Coronary artery (tissue), 2 donors: ENCODE results near the gene PHF5A.
"Not testable (repeated sequence)": the region's sequence is repeated elsewhere in the genome, so short reads cannot be mapped to it uniquely, and the experiment has no call there.

Experiments
- DNase-seq: peaks from one replicate; pipeline ENCODE4 v3.0.0-alpha.2; 2017; ENCODE audit warnings: low spot score
- H3K27ac ChIP-seq, 2 donors: fragments of 200-600 bp; sonication (generic); one replicate each; pipeline ENCODE4 v1.5.1; 2016 to 2019
- H3K4me3 ChIP-seq: fragments of 200-600 bp; sonication (generic); 2 replicates; pipeline ENCODE4 v1.5.1; 2016; ENCODE audit warnings: mild to moderate bottlenecking, moderate library complexity
- TF ChIP-seq, protein P1 (sequence below): fragments of 200-600 bp; sonication (generic); IDR thresholded peaks from one replicate; pipeline ENCODE4 v1.5.1; 2019; ENCODE audit warnings: antibody characterized with exemption

PHF5A gene

DNA sequence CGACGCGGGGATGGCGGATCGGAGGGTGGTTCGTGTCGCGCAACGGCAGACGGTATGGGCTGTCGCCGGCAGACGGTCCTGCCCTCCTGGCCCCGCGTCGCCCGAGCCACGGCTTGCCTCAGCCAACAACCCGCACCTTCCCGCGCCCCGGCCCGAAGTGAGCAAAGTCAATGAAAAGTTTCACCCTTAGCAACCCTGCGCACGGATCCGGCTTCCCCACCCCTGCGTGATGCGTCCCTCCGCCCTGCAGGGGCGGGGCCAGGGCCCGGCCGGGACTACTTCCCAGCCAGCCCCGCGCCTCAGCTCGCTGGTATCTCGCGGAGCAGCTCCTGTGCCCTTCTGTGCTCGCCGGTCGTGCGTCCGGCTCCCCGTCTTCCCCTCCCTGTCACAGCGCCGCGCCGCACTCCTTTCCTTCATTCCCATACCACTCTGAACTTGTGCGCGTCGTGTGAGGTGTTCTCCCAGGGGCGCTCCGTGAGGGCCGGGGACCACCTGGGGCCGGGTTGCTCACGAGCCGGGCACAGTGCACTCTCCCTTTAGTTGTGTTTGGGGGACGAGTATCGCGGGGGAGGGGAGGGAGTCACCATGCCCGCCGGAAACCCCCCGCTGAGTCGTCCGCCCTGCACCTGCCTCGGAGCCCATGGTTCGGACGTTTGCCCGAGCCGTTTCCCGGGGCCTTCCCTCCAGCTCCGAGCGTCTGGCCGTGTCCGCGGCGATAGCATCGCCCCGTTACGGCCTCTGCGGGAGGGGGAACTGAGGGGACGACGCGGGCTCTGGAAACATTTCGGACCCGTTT lies 21.7 kb downstream of the PHF5A start, which contains the start of gene TOB2:
TSS of gene TOB2 (minus strand) at position 163 of the 796 bp plus-strand sequence. CDS start 9,456 bp downstream, outside the sequence.
- Histone ChIP-seq H3K4me3 (peak within 1 kb of the TSS; percentile 93), H3K27ac (peak within 1 kb of the TSS; percentile 93 to 98)
- TF ChIP-seq, protein P1, sequence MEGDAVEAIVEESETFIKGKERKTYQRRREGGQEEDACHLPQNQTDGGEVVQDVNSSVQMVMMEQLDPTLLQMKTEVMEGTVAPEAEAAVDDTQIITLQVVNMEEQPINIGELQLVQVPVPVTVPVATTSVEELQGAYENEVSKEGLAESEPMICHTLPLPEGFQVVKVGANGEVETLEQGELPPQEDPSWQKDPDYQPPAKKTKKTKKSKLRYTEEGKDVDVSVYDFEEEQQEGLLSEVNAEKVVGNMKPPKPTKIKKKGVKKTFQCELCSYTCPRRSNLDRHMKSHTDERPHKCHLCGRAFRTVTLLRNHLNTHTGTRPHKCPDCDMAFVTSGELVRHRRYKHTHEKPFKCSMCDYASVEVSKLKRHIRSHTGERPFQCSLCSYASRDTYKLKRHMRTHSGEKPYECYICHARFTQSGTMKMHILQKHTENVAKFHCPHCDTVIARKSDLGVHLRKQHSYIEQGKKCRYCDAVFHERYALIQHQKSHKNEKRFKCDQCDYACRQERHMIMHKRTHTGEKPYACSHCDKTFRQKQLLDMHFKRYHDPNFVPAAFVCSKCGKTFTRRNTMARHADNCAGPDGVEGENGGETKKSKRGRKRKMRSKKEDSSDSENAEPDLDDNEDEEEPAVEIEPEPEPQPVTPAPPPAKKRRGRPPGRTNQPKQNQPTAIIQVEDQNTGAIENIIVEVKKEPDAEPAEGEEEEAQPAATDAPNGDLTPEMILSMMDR, result no peak
- peak; percentile 95 for DNase-seq

DNA sequence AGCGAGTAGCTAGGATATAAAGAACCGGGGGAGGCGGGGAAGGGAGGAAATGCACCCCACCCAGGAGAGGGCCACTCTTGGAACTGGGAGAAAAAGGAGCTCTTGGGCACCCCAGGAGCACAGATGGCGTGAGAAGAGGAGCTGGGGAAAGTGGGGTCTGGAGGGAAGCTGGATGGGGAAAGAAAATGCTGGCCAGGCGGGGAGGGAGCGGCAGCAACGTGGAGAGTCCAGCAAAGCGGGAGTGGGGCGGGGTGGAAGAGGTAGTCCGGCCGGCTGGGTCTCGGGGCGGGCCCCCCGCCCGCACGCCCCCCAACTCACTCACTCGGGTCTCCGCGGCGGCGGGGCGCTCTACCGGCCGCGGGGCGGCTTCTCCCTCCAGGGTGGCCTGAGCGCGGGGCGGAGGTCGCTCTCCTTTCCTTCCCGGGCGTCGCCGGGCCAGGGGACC lies 22.4 kb downstream of the PHF5A start:
- TF ChIP-seq, protein P1, result no peak
- H3K27ac ChIP-seq, result peak overlapping the region; percentile 93 to 98
- DNase-seq, result no peak
- peak overlapping the region; percentile 93 for H3K4me3 ChIP-seq

DNA sequence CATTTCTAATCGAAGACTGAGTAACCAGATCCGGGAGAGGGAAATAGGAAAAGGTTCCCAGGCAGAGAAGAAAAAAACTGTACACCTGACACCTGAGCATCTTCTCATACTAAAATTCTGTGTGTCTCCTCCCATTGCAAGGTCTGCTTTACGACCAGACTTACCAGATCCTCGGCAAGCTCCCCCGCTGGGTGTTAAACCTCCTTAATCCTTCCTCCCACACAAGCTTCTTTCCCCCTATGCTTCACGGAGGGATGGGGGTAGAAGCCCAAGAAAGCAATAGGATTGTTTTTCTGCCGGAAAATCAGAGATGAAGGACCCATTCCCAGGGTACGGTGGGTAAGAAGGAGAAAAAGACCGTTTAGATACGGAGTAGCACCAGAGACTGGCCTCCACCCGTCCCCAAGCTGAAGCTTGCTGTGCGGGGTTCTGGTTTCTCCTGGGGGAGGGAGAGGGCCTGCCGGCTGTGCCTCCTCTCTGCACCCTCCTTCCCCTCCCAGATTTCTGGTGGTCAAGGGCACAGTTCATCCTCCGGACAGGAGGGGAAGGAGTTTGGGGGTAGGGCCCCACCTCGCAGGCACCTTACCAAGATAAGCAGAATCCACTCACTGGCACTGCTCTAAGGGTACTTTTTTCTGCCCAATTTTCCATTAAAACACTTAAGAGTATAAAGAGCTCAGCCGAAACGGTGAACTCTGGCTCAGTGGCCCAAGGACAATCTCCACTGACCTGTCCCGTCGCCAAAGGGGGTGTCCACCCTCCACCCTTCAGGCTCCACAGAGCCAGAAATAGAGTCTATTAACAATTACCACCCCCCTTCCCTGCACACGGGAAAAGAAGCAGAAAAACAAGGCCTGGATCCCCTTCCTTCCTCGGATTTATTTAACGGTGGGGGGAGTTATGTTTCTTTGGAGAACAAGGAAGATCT lies 23.1 kb downstream of the PHF5A start:
- TF ChIP-seq, protein P1, result no peak
- Histone ChIP-seq H3K4me3 (peak overlapping the region; percentile 93), H3K27ac (peak overlapping the region; percentile 93 to 98)
- no peak for DNase-seq

- DNase-seq, result peak; percentile 95
- H3K4me3 ChIP-seq, result peak overlapping the region; percentile 93
Measured at GRCh38 chr22:41444360-41445128, 23.9 kb downstream of the PHF5A start.

DNA sequence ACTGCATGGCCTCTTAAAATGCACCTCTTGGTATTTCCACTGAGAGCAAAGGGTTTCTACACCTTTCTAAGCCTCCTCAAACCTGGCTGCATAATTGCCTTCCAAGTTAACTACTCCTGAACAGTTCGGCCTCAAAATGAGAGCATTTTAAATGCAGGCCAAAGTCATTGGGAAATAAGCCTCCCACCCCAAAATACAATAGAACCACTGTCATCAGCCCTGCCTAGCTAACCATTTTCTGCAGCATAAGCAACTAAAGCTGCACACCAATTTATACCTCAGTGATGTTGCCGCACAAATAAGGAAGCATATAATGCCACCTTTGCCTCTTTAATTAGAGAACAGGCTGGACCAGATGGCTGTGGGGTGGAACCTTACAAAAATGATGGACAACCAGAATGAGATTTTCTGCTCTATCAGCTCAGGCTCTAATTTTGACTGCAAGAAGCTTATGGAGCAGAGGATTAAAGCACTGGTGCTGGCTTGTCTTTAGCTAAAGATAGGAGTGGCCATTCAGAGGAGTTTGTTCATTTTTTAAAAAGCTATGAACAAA lies 26.2 kb downstream of the PHF5A start:
- peak overlapping the region in 1 of 2 donors; percentile 46 for H3K27ac ChIP-seq
- no peak for DNase-seq
- peak overlapping the region; percentile 44 for H3K4me3 ChIP-seq
- TF ChIP-seq, protein P1, result no peak

More at GRCh38 chr22:41444360-41445128, 23.9 kb downstream of the PHF5A start:
- H3K27ac ChIP-seq, result peak overlapping the region; percentile 93 to 98
- TF ChIP-seq, protein P1, result no peak

- H3K4me3 ChIP-seq, H3K27ac ChIP-seq, DNase-seq: not testable (repeated sequence)
Measured at GRCh38 chr22:41440511-41440910, 28.0 kb downstream of the PHF5A start.
